ENCODE data around the gene CFAP20.

- no peak for TF ChIP-seq CTCF (conservative IDR thresholded peaks at IDR 0.05; ENCODE audit: low read depth, low read length)
- no peak for TF ChIP-seq EZH2 (IDR thresholded peaks at IDR 0.05; ENCODE audit: borderline replicate concordance, low read depth, low read length, poor library complexity, severe bottlenecking)
These were observed 44.5 kb downstream of the CFAP20 start for GRCh38 chr16:58084635-58085034.

Data from A673 (cell line).